Measurements from ENCODE around the gene TUFT1. TPM values are rescaled to one million over a fixed set of nuclear protein-coding genes. Genes with fewer than 3 reads are reported as not detected.

Gene TUFT1
- total RNA-seq, 1 experiment from 2014 or later: 12.3 TPM

DNA sequence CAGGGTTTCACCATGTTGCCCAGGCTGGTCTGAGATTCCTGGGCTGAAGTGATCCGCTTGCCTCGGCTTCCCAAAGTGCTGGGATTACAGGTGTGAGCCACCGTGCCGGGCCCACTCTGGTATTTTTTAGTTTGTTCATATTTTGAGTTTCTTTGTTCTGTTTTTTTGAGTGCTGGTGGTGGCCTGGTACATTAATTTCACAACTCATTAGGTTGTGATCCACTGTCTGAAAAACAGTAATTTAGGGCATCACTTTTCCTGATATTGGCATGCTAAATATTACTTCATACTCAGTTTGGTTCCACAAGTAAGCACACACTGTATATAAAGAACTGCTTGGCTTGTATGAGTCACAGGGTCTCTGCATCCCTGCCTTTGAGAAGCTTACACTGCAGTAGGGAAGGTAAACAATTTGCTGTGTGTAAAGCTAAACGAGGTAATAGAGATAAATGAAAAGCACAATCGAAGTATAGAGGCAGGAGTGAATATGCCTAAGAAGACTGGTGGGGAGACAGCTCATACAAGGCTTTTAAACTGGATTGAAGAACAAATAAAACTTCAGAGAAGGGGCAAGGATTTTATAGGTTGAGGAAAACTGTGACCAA is 79.5 kb downstream of the TUFT1 start:
- peaks cover 12 to 28% of the 10 kb centered on the region in 2 experiments; a peak in 3 of 4 replicates for H3K4me1 ChIP-seq (ENCODE audit: control insufficient read depth in 1 of 2, insufficient read depth in 2 of 2, low read length in 2 of 2)
- no peak overlapping the region for H3K4me3 ChIP-seq (replicated peaks in 1 of 2; ENCODE audit: low read depth in 1 of 2, low read length in 2 of 2)
- intact Hi-C loops (cut with micrococcal nuclease): no loop called here
- H3K9me2 ChIP-seq (ENCODE audit: insufficient read depth): no peaks in the 10 kb centered on the region
- no peak overlapping the region for H3K9ac ChIP-seq (ENCODE audit: low read length)
- ChIA-PET RAD21 (ENCODE audit: low non-redundant PET in 1 of 2, low total read pairs in 2 of 2, uncharacterized antibody in 2 of 2, unreplicated experiment in 2 of 2) (no interaction called here), CTCF (no interaction called here), POLR2A (no interaction called here)
- H3K4me2 ChIP-seq (ENCODE audit: low read length): no peak overlapping the region; the same call in 1 of the 2 replicates
- no peaks in the 10 kb centered on the region for H4K20me1 ChIP-seq (ENCODE audit: insufficient read depth)
- no peaks in the 10 kb centered on the region for H3K27me3 ChIP-seq (ENCODE audit: insufficient read depth, low read length)
- BruUV-seq (replicated peaks): no TSS peak
- no peak overlapping the region for H2AFZ ChIP-seq (ENCODE audit: low read depth, low read length, poor library complexity, severe bottlenecking)
- H3K27ac ChIP-seq (ENCODE audit: low read depth, low read length): no peak overlapping the region
- 0 out of 4 replicates have a peak, but pooled peaks cover 0 to 2% of the 10 kb centered on the region in 2 experiments for H3K36me3 ChIP-seq (ENCODE audit: control insufficient read depth in 1 of 2, insufficient read depth in 2 of 2, low read length in 2 of 2)
- TF ChIP-seq POLR2A (IDR thresholded peaks at IDR 0.05; ENCODE audit: borderline replicate concordance, extremely low read depth, insufficient read depth, insufficient read length): no peak
- TF ChIP-seq, protein P1, sequence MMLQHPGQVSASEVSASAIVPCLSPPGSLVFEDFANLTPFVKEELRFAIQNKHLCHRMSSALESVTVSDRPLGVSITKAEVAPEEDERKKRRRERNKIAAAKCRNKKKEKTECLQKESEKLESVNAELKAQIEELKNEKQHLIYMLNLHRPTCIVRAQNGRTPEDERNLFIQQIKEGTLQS (IDR thresholded peaks at IDR 0.05): no peak
- no peak for TF ChIP-seq POLR2AphosphoS5 (IDR thresholded peaks at IDR 0.05; ENCODE audit: low read depth, low read length)
- no peak for TF ChIP-seq FOSL1 (IDR thresholded peaks at IDR 0.05; ENCODE audit: low read depth)
- TF ChIP-seq, protein P2, sequence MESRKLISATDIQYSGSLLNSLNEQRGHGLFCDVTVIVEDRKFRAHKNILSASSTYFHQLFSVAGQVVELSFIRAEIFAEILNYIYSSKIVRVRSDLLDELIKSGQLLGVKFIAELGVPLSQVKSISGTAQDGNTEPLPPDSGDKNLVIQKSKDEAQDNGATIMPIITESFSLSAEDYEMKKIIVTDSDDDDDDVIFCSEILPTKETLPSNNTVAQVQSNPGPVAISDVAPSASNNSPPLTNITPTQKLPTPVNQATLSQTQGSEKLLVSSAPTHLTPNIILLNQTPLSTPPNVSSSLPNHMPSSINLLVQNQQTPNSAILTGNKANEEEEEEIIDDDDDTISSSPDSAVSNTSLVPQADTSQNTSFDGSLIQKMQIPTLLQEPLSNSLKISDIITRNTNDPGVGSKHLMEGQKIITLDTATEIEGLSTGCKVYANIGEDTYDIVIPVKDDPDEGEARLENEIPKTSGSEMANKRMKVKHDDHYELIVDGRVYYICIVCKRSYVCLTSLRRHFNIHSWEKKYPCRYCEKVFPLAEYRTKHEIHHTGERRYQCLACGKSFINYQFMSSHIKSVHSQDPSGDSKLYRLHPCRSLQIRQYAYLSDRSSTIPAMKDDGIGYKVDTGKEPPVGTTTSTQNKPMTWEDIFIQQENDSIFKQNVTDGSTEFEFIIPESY (IDR thresholded peaks at IDR 0.05; ENCODE audit: extremely low read depth, insufficient replicate concordance, low read length): no peak
- no peak for TF ChIP-seq RAD21 (IDR thresholded peaks at IDR 0.05; ENCODE audit: low read depth)
- TF ChIP-seq, protein P3, sequence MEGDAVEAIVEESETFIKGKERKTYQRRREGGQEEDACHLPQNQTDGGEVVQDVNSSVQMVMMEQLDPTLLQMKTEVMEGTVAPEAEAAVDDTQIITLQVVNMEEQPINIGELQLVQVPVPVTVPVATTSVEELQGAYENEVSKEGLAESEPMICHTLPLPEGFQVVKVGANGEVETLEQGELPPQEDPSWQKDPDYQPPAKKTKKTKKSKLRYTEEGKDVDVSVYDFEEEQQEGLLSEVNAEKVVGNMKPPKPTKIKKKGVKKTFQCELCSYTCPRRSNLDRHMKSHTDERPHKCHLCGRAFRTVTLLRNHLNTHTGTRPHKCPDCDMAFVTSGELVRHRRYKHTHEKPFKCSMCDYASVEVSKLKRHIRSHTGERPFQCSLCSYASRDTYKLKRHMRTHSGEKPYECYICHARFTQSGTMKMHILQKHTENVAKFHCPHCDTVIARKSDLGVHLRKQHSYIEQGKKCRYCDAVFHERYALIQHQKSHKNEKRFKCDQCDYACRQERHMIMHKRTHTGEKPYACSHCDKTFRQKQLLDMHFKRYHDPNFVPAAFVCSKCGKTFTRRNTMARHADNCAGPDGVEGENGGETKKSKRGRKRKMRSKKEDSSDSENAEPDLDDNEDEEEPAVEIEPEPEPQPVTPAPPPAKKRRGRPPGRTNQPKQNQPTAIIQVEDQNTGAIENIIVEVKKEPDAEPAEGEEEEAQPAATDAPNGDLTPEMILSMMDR (IDR thresholded peaks at IDR 0.05 in 2 of 3, conservative IDR thresholded peaks at IDR 0.05 in 1 of 3; ENCODE audit: borderline replicate concordance in 1 of 3, insufficient read depth in 1 of 3, low read depth in 2 of 3, low read length in 2 of 3): no peak
- TF ChIP-seq CBX3 (IDR thresholded peaks at IDR 0.05; ENCODE audit: low read depth): no peak
- TF ChIP-seq, protein P4, sequence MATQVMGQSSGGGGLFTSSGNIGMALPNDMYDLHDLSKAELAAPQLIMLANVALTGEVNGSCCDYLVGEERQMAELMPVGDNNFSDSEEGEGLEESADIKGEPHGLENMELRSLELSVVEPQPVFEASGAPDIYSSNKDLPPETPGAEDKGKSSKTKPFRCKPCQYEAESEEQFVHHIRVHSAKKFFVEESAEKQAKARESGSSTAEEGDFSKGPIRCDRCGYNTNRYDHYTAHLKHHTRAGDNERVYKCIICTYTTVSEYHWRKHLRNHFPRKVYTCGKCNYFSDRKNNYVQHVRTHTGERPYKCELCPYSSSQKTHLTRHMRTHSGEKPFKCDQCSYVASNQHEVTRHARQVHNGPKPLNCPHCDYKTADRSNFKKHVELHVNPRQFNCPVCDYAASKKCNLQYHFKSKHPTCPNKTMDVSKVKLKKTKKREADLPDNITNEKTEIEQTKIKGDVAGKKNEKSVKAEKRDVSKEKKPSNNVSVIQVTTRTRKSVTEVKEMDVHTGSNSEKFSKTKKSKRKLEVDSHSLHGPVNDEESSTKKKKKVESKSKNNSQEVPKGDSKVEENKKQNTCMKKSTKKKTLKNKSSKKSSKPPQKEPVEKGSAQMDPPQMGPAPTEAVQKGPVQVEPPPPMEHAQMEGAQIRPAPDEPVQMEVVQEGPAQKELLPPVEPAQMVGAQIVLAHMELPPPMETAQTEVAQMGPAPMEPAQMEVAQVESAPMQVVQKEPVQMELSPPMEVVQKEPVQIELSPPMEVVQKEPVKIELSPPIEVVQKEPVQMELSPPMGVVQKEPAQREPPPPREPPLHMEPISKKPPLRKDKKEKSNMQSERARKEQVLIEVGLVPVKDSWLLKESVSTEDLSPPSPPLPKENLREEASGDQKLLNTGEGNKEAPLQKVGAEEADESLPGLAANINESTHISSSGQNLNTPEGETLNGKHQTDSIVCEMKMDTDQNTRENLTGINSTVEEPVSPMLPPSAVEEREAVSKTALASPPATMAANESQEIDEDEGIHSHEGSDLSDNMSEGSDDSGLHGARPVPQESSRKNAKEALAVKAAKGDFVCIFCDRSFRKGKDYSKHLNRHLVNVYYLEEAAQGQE (IDR thresholded peaks at IDR 0.05; ENCODE audit: low read depth): no peak
- TF ChIP-seq ZNF274 (IDR thresholded peaks at IDR 0.05; ENCODE audit: low read depth, low read length): no peak
- DNase-seq (ENCODE audit: low read depth, low spot score): no peak
- no peaks in the 10 kb centered on the region for H3K9me3 ChIP-seq (ENCODE audit: control insufficient read depth in 1 of 2, insufficient read depth in 1 of 2, low read depth in 1 of 2, low read length in 2 of 2)
- H3K79me2 ChIP-seq (ENCODE audit: insufficient read depth, low read length): peaks cover 80% of the 10 kb centered on the region
- no peak for ATAC-seq
